GM18520 (cell line): ENCODE measurements around the gene PRSS56.
"Not testable (repeated sequence)": the region's sequence is repeated elsewhere in the genome, so short reads cannot be mapped to it uniquely, and the experiment has no call there.

Experiments used
- ATAC-seq: cut with Tn5 transposase; IDR thresholded peaks from one replicate; pipeline ENCODE4 v1.9.1; 2021; ENCODE audit not compliant: unreplicated experiment

Gene PRSS56

GRCh38 chr2:232524771-232525170 lies 4.6 kb downstream of the PRSS56 start:
- no peak for ATAC-seq

DNA sequence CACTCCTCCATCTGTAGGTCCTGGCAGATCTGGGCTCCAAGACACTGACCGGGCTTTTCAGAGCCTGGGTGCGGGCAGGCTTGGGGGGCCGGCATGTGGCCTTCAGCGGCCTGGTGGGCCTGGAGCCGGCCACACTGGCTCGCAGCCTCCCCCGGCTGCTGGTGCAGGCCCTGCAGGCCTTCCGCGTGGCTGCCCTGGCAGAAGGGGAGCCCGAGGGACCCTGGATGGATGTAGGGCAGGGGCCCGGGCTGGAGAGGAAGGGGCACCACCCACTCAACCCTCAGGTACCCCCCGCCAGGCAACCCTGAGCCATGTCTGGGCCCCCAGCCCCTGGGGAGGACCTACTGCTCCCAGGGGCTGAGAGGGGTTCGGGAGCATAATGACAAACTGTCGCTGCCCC lies 5.0 kb downstream of the PRSS56 start:
- no peak for ATAC-seq

DNA sequence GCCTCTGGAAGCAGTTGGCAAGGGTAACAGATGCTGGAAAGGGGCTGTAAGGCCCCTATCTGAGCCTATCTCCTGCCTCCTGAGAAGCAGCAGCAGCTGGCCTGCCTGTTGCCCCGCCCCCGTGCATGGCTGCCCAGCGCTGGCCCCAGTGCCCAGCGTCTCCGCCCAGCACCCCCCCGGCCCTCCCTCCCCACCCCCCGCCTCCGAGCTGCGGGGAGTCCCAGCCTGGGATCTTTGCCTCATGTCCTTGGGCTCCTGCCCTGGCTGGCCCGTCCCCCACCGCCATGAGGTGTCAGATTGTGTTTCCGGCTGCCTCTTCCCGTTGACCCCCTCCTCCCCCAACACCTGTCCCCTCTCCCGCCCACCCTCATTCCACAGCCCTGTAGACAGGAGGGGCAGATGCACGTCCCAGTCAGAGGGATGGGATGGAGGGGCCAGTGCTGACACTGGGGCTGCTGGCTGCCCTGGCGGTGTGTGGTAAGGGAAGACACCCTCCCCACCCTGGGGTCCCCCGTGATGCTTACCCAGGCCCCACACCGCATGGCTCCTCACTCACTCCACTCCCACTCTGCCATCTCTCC lies 5.7 kb downstream of the PRSS56 start, which contains the start of gene CHRND:
Gene CHRND, plus strand, starts transcription at position 370 of the 581 bp plus-strand sequence. Its CDS starts 56 bp downstream, at position 426.
- ATAC-seq = no peak

DNA sequence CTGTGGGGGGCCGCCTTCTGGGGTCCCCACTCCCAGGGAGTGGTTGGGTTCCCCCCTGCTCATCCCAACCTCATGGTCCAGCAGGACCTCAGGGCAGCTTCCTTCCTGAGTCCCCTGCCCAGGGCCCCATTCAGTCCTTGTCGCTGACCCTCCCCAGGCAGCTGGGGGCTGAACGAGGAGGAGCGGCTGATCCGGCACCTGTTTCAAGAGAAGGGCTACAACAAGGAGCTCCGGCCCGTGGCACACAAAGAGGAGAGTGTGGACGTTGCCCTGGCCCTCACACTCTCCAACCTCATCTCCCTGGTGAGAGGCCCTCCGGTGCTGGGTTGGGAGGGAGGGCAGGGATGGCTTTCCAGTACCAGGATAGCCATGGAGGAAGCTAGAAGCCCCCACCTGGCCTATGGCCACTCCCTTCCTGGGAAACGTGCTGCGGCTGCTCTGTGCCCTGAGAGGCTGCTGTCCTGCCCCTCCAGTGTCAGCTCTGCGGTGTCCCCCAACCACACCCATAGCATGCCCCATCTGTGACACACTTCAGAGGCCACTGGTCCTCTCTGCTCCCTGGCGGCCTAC lies 6.3 kb downstream of the PRSS56 start:
- ATAC-seq = no peak

DNA sequence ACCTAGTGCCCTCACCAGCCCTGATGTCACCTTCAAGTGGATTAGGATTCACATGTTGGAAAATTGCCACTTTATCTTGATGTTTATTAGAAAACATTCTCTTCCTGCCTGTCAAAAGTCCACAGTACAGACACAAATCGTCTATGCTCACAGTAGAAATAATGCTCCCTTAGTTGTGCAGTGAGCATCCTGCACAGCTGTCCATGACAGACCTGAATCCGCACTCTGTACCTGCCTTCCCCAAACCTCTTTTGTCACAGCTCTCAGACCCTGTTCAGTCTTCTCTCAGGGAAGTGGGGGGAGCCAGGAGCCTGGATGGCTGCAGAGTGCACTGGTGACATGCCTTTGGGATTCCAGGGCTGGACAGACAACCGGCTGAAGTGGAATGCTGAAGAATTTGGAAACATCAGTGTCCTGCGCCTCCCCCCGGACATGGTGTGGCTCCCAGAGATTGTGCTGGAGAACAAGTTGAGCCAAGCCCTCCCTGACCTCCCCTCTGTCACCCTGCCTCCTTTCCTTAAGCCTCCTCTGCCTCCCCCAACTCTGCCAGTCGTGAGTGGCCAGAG lies 7.8 kb downstream of the PRSS56 start:
- ATAC-seq = no peak

GRCh38 chr2:232528746-232529460 lies 8.7 kb downstream of the PRSS56 start:
- ATAC-seq = no peak

- no peak for ATAC-seq
Measured at GRCh38 chr2:232529806-232530547, 9.8 kb downstream of the PRSS56 start.

- ATAC-seq = no peak
Measured at GRCh38 chr2:232530626-232531260, 10.6 kb downstream of the PRSS56 start.

GRCh38 chr2:232532419-232532818 lies 12.2 kb downstream of the PRSS56 start:
- no peak for ATAC-seq

DNA sequence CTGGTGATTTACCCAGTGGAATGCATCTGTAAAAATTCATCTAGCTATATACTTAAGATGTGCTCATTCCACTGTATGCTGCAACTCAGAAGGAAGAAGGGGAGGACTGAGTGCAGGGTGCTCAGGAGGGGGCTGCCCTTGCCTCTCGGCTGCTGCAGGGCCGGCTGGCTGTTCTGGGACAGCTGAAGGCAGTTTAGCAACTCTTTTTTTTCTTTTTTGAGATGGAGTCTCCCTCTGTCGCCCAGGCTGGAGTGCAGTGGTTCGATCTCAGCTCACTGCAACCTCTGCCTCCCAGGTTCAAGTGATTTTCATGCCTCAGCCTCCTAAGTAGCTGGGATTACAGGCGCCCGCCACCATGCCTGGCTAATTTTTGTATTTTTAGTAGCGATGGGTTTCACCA lies 12.6 kb downstream of the PRSS56 start:
- ATAC-seq = not testable (repeated sequence)

DNA sequence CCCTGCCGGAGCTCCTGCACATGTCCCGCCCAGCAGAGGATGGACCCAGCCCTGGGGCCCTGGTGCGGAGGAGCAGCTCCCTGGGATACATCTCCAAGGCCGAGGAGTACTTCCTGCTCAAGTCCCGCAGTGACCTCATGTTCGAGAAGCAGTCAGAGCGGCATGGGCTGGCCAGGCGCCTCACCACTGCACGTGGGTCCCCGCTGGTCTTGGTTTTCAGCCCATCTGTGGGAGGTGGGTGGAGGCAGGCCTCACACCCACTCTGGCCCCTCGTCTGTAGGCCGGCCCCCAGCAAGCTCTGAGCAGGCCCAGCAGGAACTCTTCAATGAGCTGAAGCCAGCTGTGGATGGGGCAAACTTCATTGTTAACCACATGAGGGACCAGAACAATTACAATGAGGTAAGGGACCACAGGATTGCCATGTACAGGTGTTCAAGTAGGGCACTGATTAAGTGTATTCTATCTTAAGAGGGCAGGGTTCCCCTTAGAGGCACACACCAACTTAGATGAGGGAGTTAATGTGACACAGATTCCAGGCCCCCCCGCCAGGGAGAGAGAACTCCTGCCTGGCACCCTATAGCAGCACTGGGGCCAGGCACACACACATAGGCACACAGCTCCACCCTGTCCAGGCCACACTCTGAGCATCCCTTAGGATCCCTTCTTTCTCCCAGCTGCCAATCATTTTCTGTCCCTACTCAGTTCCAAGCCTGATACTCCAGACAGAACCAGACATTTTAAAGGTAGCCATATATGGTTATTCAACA lies 13.9 kb downstream of the PRSS56 start:
- ATAC-seq = no peak

DNA sequence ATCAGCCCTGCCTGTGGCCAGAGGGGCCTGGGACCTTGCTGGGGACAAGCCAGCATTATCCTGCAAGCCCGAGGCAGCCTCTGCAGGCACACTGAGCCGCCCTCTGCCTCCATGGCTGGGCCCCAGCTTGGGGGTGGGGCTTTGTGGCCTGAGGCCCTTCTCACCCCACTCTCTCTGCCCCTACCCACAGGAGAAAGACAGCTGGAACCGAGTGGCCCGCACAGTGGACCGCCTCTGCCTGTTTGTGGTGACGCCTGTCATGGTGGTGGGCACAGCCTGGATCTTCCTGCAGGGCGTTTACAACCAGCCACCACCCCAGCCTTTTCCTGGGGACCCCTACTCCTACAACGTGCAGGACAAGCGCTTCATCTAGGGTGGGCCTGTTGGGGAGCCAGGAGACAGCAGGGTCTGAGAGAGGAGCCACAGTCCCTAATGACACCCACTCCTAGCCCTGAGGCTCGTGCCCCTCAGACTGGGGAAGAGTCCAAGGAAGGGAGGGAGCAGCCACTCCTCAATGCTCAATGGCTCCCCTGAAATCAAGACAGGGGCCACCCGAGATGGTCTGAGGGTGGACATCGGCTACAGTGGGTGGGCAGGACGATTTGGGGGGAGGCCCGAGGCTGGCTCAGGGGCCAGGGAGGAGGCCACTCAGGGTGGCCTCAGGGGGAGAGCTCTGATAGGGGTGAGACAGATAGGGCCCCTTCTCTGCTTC lies 14.9 kb downstream of the PRSS56 start:
- no peak for ATAC-seq

DNA sequence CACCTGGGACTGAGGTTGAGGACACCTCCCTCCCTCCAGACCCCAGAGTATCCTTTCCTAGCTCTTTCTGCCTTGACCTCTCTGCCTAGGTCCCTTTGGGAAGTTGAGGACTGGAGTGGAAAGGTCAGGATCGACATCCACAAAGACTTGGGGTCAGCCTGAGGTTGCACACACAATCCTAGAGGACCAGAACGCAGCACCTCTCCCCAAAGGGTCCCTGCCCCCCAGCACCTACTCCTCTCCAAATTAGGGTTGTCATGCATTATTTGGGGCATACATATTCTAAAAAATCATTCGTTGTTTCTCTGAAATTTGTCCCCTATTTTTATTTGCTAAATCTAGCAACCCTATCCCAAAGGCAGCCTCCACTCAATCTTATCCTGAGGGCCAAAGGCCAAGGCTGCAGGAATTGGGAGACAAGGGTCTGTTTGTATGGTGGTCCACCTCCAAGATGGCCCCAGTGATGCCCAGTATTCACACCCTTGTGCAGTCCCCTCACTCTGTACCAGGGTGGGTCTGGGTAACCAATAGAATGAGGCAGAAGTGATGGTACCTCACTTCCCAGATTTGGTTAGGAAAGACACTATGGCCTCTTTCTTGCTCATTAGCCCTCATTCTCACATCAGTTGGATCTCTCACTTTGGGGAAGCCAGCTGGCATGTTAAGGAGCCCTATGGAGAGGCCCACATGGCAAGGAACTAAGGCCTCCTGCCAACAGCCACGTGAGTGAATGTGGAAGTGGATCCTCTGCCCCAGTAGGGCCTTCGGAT lies 15.8 kb downstream of the PRSS56 start:
- ATAC-seq = no peak

GRCh38 chr2:232537079-232537478 lies 16.9 kb downstream of the PRSS56 start:
- ATAC-seq = no peak

GRCh38 chr2:232537499-232537898 lies 17.3 kb downstream of the PRSS56 start:
- no peak for ATAC-seq

- no peak for ATAC-seq
Measured at GRCh38 chr2:232538671-232539070, 18.5 kb downstream of the PRSS56 start.

GRCh38 chr2:232539298-232540231 lies 19.4 kb downstream of the PRSS56 start, which contains the start of gene CHRNG:
Gene CHRNG, plus strand, starts transcription at chr2:232539692. Its CDS starts 56 bp downstream, at chr2:232539748.
- ATAC-seq = no peak
